Activated CD8-positive, alpha-beta memory T cell treated with anti-CD3 and anti-CD28 coated beads, Interleukin-2, amount 50 U/mL, for 1 hour (primary cell): ENCODE results near the gene WDFY2.
"Not testable (repeated sequence)": the region's sequence is repeated elsewhere in the genome, so short reads cannot be mapped to it uniquely, and the experiment has no call there.

ENCODE experiments used
- DNase-seq: peaks from one replicate; pipeline ENCODE4 v3.0.0-alpha.2; 2020; ENCODE audit errors: extremely low read depth

The WDFY2 gene

DNA sequence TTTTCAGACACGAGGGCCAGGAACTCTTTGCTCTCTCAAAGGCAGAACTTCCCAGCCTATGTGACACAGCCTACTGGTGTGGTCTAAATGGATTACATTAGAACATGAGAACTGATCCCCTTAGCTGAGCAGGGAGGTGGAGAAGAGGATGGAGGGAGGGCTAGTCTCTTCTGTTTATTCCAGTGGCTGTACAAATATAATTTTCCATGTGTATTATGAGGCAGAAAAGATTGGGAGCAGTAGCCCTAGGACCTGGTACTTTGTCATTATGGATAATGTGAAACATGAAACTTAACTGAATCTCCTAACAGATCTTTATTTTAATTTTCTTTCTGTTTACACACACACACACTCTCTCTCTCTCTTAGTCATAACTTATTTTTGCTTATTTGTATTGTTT is 82.1 kb downstream of the WDFY2 start:
- DNase-seq, result no peak

- DNase-seq, result no peak
These were observed 82.6 kb downstream of the WDFY2 start for GRCh38 chr13:51666839-51667238.

- no peak for DNase-seq
These were observed 84.4 kb downstream of the WDFY2 start for GRCh38 chr13:51668580-51669195.

GRCh38 chr13:51673165-51673564 is 88.9 kb downstream of the WDFY2 start:
- no peak for DNase-seq

- DNase-seq, result no peak
These were observed 90.0 kb downstream of the WDFY2 start for GRCh38 chr13:51674276-51674675.

GRCh38 chr13:51675385-51675784 is 91.1 kb downstream of the WDFY2 start:
- DNase-seq, result no peak

DNA sequence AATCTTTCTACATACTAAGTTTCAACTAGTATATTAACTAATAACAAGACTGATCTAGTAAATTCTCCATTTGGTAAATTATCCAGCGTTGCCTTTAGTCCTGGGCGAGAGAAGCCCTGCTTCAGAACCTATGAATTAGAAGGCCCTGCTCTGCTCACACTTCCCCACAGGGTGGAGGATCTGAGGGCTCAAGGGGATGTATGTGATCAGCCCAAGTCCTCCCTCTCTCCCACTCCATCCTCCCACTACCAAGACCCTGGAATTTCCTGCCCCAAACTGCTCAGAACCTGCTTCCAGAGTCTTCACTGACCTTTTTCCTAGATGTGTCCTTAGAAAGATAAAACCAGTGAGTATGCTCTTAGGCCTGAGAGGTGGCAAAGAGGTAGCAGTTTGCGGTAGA is 91.6 kb downstream of the WDFY2 start:
- DNase-seq, result no peak

DNA sequence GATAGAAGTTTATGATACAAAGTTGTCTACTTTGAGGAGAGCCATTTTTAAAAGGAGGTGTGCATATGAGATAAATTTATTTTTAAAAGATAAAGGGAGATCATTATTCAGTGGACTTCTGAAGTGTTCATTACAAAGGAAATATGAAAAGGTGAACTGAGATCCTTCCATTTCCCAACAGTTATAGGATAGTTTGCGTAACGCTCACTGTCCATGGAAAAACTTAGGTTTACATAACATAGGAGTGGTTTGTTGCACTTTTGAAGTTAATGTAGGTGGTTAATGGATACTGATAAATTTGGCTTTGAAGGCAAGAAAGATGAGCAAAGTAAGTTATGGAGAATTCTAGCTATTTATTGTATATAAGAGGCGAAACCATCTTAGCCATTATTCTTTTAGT is 92.5 kb downstream of the WDFY2 start:
- no peak for DNase-seq

DNA sequence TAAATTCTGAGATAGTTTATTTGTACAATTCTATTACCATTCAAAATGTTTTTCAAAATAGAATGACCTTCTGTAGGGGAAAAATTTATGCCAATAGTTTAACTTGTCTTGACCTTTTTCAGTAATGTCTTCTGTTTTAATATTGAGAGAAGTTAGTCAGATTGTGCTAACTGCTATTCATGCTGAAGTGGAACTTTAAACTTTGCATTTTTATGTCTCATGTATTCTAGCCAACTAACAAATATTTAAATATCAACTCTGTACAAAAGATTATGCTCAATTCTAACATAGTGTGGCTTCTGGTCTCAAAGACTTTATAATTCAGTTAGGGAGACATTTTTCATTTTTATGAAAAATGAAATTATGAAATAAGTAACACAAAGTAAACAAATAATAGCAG is 94.2 kb downstream of the WDFY2 start:
- no peak for DNase-seq

- DNase-seq, result no peak
These were observed 95.4 kb downstream of the WDFY2 start for GRCh38 chr13:51679616-51680015.

GRCh38 chr13:51681037-51681678 is 96.9 kb downstream of the WDFY2 start:
- no peak for DNase-seq

DNA sequence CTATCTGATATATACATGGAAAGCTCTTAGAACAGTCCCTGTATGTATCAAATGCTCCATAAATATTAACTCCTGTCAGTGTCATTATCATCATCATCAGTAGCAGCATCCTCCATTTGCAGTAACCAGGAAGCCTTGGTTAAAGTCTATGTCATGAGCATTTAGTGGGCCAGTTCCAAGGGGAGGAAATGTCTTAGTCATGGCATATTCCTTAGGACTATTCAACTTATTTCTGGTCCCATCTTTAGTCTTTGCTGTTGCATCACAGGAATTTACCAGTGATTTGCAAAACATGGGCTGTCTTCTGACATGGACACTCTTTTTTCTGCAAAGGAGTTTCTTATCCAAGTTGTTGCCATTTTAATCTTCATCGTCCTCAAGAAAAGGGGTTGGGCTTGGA is 98.4 kb downstream of the WDFY2 start:
- no peak for DNase-seq

DNA sequence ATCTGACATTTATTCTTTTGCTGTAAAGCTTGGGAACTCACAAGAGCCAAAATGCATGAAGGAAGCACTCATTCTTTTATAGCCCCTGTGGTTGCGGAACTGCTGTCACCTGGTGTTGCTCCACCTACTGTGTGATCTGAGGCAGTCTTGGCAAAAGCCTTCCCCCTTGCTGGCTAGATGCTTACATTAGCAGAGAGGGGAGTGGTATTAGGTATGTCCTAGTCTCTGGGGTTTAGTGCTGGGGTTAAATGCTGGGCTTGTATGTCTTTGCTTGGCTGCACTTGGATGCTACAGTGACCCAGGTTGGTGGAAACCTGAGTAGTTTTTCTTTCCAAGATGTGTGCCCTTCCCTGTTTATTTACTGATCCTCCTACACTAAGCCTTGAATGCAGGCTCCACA is 99.3 kb downstream of the WDFY2 start:
- no peak for DNase-seq

GRCh38 chr13:51684076-51684475 is 99.8 kb downstream of the WDFY2 start:
- DNase-seq, result no peak

DNA sequence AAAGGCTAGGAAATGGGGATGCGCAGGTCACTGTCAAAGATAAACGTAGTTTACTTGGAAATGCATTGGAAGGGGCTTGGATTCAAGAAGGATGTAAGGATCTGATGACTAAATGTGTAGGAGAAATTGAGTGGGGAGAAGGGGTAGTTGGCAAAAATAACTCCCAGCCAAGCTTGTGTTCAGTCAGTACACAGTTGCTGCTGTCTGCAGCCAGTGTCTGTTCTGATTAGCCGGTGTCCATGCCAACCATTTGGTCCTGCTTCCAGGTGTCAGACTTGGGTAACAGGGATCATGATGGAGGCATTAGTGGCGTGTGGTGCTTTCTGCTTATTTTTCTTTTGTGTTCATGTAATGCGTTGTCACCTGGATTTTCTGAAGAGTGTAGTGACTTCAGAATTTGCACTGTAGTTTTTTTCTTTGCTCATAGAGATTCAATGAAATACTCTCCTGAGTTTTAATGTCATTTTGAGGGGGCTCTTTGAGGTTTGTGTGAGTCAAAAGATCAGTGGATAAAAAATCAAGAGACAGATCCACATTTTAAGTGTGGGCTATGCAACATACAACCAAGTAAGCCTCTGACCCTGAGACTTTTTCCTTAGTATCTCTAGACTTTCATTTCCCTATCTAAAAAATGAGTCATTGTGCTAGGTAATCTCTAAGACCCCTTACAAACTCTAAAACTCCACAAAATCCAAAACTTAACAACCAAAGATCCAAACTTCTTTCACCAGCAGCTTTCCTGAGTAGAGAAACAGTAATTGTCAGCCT is 103.9 kb downstream of the WDFY2 start:
- no peak for DNase-seq

- no peak for DNase-seq
These were observed 104.8 kb downstream of the WDFY2 start for GRCh38 chr13:51688937-51689662.

- DNase-seq, result no peak
These were observed 105.4 kb downstream of the WDFY2 start for GRCh38 chr13:51689663-51689996.

DNA sequence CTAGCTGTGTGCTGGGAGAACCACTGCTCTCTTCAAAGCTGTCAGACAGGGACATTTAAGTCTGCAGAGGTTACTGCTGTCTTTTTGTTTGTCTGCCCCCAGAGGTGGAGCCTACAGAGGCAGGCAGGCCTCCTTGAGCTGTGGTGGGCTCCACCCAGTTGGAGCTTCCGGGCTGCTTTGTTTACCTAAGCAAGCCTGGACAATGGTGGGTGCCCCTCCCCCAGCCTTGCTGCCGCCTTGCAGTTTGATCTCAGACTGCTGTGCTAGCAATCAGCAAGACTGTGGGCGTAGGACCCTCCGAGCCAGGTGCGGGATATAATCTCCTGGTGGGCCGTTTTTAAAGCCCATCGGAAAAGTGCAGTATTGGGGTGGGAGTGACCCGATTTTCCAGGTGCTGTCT is 111.4 kb downstream of the WDFY2 start:
- DNase-seq, result not testable (repeated sequence)

GRCh38 chr13:51697181-51697580 is 112.9 kb downstream of the WDFY2 start:
- no peak for DNase-seq

GRCh38 chr13:51697855-51698254 is 113.6 kb downstream of the WDFY2 start:
- no peak for DNase-seq

DNA sequence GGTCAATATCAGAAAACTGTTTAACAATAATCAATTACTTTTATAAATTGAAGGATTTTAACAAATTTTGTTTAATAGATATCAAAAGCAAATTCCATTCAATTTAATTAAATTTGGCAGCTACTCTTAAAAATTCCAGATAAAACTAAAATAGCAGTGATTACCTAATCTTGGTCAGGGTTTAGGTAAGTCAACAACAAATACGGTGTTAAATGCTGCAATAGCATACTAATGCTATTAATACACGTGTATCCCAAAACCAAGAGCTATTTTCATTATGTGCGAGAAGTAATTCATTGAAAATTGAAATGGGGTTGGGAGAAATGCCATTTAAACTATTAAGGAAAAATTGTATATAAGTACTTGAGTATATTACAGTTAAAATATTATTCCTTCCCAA is 114.1 kb downstream of the WDFY2 start:
- DNase-seq, result no peak
